Prostate gland (tissue), 2 donors: ENCODE measurements around the gene DNMT3B.

Experiments used
- CTCF ChIP-seq, 4 experiments: fragments of 200-600 bp in 2 of 4; fragments of 450-650 bp in 2 of 4; sonication (generic) in 2 of 4; IDR thresholded peaks; 1 replicate in 3 of 4; 2 replicates in 1 of 4; pipeline ENCODE4 v1.5.1; 2016 to 2019; ENCODE audit warnings: antibody characterized with exemption in 4 of 4, mild to moderate bottlenecking in 2 of 4, moderate library complexity in 2 of 4
- POLR2A ChIP-seq: fragments of 450-650 bp; IDR thresholded peaks from one replicate; pipeline ENCODE4 v1.6.1; 2016; ENCODE audit warnings: antibody characterized with exemption, mild to moderate bottlenecking

GRCh38 chr20:32842688-32843524, 80.7 kb downstream of the DNMT3B start:
- no peak for TF ChIP-seq CTCF (IDR thresholded peaks at IDR 0.05)
- TF ChIP-seq POLR2A, result no peak
